ENCODE data around the gene CARD18. TPM values are rescaled to one million over a fixed set of nuclear protein-coding genes. Genes with fewer than 3 reads are reported as not detected.
"Not testable (repeated sequence)": the region's sequence is repeated elsewhere in the genome, so short reads cannot be mapped to it uniquely, and the experiment has no call there.

CARD18 gene
- total RNA-seq, 1 donor: not detected

DNA sequence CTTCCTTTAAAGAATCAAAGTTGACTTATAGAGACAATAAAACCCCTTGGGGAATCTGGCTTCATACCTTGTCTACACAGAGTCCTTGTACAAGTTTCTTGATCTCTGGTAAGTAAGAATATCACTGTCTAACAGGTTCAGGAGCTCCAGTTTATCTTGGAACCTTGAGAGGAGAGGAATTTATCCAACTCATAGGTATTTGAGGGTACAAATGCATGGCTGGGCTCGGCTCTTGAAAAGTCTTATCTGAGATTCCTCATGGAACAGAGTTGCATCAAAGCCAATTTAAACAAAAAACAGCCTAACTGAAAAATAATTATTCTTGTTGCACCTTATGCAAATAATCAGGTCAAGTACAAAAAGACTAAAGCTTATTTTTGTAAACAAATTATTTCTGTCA, 33.4 kb downstream of the CARD18 start:
- Histone ChIP-seq H3K27me3 (ENCODE audit: insufficient read depth, low read length) (no peaks in the 10 kb centered on the region), H3K79me2 (ENCODE audit: insufficient read depth, low read length) (no peaks in the 10 kb centered on the region), H4K20me1 (ENCODE audit: insufficient read depth, low read length) (no peaks in the 10 kb centered on the region), H2AFZ (ENCODE audit: low read length) (no peak overlapping the region), H3K4me1 (ENCODE audit: insufficient read depth, low read length) (no peaks in the 10 kb centered on the region), H3K4me3 (ENCODE audit: insufficient read depth, low read length) (no peak overlapping the region), H3K9me3 (ENCODE audit: low read depth, low read length) (no peaks in the 10 kb centered on the region), H3K4me2 (ENCODE audit: insufficient read depth, low read length) (no peak overlapping the region), H3K36me3 (ENCODE audit: insufficient read depth, low read length) (no peaks in the 10 kb centered on the region), H3K27ac (ENCODE audit: low read depth, low read length) (no peak overlapping the region)
- TF ChIP-seq, protein P1, sequence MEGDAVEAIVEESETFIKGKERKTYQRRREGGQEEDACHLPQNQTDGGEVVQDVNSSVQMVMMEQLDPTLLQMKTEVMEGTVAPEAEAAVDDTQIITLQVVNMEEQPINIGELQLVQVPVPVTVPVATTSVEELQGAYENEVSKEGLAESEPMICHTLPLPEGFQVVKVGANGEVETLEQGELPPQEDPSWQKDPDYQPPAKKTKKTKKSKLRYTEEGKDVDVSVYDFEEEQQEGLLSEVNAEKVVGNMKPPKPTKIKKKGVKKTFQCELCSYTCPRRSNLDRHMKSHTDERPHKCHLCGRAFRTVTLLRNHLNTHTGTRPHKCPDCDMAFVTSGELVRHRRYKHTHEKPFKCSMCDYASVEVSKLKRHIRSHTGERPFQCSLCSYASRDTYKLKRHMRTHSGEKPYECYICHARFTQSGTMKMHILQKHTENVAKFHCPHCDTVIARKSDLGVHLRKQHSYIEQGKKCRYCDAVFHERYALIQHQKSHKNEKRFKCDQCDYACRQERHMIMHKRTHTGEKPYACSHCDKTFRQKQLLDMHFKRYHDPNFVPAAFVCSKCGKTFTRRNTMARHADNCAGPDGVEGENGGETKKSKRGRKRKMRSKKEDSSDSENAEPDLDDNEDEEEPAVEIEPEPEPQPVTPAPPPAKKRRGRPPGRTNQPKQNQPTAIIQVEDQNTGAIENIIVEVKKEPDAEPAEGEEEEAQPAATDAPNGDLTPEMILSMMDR (IDR thresholded peaks at IDR 0.05; ENCODE audit: extremely low read depth, low read depth, low read length): no peak
- no peak for DNase-seq (ENCODE audit: insufficient read length, low spot score, missing footprints)

- Histone ChIP-seq H3K27me3 (ENCODE audit: insufficient read depth, low read length) (no peaks in the 10 kb centered on the region), H3K4me3 (ENCODE audit: insufficient read depth, low read length) (no peak overlapping the region), H3K4me1 (ENCODE audit: insufficient read depth, low read length) (no peaks in the 10 kb centered on the region), H3K36me3 (ENCODE audit: insufficient read depth, low read length) (no peaks in the 10 kb centered on the region), H3K27ac (ENCODE audit: low read depth, low read length) (no peak overlapping the region), H2AFZ (ENCODE audit: low read length) (no peak overlapping the region), H3K9me3 (ENCODE audit: low read depth, low read length) (no peaks in the 10 kb centered on the region), H3K79me2 (ENCODE audit: insufficient read depth, low read length) (no peaks in the 10 kb centered on the region), H3K4me2 (ENCODE audit: insufficient read depth, low read length) (no peak overlapping the region), H4K20me1 (ENCODE audit: insufficient read depth, low read length) (no peaks in the 10 kb centered on the region)
- no peak for DNase-seq (ENCODE audit: insufficient read length, low spot score, missing footprints)
- TF ChIP-seq, protein P1 (IDR thresholded peaks at IDR 0.05; ENCODE audit: extremely low read depth, low read depth, low read length): no peak
Observed at GRCh38 chr11:105104292-105104691, 35.3 kb downstream of the CARD18 start.

DNA sequence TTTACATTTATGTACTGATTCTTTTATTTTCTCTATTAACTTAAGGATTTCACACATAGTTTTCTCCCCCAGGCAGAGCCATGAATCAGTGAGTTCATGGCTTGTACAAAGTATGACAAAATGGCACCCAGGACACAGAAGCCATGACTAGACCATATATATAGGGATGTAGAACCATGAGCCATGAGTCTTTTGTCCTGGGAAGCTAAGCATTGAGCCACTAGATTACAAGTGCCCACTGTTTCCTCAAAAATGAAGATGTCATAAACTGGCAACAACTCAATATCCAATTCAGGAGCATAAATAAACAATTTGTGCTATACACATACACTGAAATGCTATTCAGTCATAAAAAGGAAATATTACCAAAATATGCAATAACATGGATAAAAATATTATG, 36.2 kb downstream of the CARD18 start:
- no peak overlapping the region for H3K27ac ChIP-seq (ENCODE audit: low read depth, low read length)
- H2AFZ ChIP-seq (ENCODE audit: low read length): no peak overlapping the region
- DNase-seq (ENCODE audit: insufficient read length, low spot score, missing footprints): no peak
- H3K4me2 ChIP-seq (ENCODE audit: insufficient read depth, low read length): no peak overlapping the region
- no peaks in the 10 kb centered on the region for H3K4me1 ChIP-seq (ENCODE audit: insufficient read depth, low read length)
- H3K9me3 ChIP-seq (ENCODE audit: low read depth, low read length): no peaks in the 10 kb centered on the region
- TF ChIP-seq, protein P1 (IDR thresholded peaks at IDR 0.05; ENCODE audit: extremely low read depth, low read depth, low read length): no peak
- H3K79me2 ChIP-seq (ENCODE audit: insufficient read depth, low read length): no peaks in the 10 kb centered on the region
- H3K27me3 ChIP-seq (ENCODE audit: insufficient read depth, low read length): no peaks in the 10 kb centered on the region
- H3K36me3 ChIP-seq (ENCODE audit: insufficient read depth, low read length): no peaks in the 10 kb centered on the region
- H3K4me3 ChIP-seq (ENCODE audit: insufficient read depth, low read length): no peak overlapping the region
- no peaks in the 10 kb centered on the region for H4K20me1 ChIP-seq (ENCODE audit: insufficient read depth, low read length)

- not testable (repeated sequence) for H3K4me2 ChIP-seq (ENCODE audit: insufficient read depth, low read length); H2AFZ ChIP-seq (ENCODE audit: low read length); H3K4me1 ChIP-seq (ENCODE audit: insufficient read depth, low read length); H3K79me2 ChIP-seq (ENCODE audit: insufficient read depth, low read length); H3K36me3 ChIP-seq (ENCODE audit: insufficient read depth, low read length); H4K20me1 ChIP-seq (ENCODE audit: insufficient read depth, low read length); H3K4me3 ChIP-seq (ENCODE audit: insufficient read depth, low read length); DNase-seq (ENCODE audit: insufficient read length, low spot score, missing footprints); H3K9me3 ChIP-seq (ENCODE audit: low read depth, low read length); H3K27me3 ChIP-seq (ENCODE audit: insufficient read depth, low read length); H3K27ac ChIP-seq (ENCODE audit: low read depth, low read length)
Observed at GRCh38 chr11:105102079-105102581, 37.4 kb downstream of the CARD18 start.

Measured in osteoblast (primary cell).